ENCODE data around the gene SNX6.
"Not testable (repeated sequence)": the region's sequence is repeated elsewhere in the genome, so short reads cannot be mapped to it uniquely, and the experiment has no call there.

SNX6 gene

GRCh38 chr14:34562037-34562775 lies 67.7 kb downstream of the SNX6 start:
- not testable (repeated sequence) for DNase-seq

DNA sequence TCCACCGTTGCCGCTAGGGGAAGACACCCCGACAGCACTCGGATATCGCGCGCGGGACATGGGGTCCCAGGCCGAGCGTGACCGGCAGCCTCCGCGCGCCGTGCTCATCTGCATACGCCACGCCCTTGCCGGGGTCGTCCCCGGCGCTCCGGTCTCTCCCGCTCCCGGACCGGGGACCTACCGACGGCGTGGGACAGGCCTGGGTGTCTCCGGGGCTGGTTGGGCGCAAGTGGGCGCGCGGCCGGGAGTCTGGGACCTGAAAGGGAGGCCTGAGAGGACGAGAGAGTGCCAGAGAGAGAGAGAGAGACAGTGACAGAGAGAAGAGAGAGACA lies 73.5 kb downstream of the SNX6 start:
- not testable (repeated sequence) for DNase-seq

DNA sequence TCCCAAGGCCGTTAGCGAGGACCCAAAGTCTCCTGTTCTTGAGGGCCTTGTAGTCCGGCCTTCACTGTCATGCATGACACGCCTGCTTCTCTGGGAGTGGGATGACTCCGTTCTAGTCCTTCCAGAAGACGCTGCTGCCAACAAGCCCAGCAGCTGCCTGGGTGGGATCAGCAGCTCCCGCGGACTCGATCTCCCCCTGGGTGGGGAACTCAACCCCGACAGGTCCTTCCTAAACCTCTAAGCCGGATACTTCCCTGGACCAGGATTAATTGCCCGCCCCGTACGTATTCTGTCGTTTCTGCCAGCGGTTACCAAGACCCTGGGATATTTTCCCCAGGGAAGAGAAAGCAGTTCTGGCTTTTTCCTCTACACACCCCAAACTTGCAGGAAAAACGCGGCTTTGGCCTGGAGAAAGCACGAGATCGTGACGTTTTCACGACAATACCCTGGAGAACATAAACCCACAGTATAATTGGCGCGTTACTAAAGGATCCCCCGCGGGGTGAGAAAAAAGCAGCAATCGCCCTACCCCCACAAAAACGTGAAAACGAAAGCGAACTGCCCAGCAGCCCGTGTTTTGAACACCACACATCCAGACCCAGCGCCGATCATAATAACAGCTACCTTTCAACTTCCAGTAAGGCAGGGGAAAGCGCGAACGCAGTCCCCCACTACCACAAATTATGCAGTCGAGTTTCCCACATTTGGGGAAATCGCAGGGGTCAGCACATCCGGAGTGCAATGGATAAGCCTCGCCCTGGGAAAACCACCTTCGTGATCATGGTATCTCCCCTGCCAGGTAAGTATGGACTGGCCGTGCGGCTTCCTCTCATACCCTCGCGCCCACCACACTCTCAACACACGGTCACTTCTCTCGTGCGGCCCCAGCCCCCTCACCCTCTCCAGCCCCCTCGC lies 74.1 kb downstream of the SNX6 start:
- DNase-seq, result not testable (repeated sequence)

- peak in 1 of 5 donors; percentile 12 for DNase-seq
Measured at GRCh38 chr14:34554540-34555250, 75.3 kb downstream of the SNX6 start.

- DNase-seq, result not testable (repeated sequence)
Measured at GRCh38 chr14:34549276-34549966, 80.5 kb downstream of the SNX6 start.

GRCh38 chr14:34548472-34548981 lies 81.4 kb downstream of the SNX6 start:
- DNase-seq, result peak in 1 of 5 donors; percentile 23

DNA sequence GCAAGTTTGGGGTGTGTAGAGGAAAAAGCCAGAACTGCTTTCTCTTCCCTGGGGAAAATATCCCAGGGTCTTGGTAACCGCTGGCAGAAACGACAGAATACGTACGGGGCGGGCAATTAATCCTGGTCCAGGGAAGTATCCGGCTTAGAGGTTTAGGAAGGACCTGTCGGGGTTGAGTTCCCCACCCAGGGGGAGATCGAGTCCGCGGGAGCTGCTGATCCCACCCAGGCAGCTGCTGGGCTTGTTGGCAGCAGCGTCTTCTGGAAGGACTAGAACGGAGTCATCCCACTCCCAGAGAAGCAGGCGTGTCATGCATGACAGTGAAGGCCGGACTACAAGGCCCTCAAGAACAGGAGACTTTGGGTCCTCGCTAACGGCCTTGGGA lies 82.8 kb downstream of the SNX6 start:
- not testable (repeated sequence) for DNase-seq

DNA sequence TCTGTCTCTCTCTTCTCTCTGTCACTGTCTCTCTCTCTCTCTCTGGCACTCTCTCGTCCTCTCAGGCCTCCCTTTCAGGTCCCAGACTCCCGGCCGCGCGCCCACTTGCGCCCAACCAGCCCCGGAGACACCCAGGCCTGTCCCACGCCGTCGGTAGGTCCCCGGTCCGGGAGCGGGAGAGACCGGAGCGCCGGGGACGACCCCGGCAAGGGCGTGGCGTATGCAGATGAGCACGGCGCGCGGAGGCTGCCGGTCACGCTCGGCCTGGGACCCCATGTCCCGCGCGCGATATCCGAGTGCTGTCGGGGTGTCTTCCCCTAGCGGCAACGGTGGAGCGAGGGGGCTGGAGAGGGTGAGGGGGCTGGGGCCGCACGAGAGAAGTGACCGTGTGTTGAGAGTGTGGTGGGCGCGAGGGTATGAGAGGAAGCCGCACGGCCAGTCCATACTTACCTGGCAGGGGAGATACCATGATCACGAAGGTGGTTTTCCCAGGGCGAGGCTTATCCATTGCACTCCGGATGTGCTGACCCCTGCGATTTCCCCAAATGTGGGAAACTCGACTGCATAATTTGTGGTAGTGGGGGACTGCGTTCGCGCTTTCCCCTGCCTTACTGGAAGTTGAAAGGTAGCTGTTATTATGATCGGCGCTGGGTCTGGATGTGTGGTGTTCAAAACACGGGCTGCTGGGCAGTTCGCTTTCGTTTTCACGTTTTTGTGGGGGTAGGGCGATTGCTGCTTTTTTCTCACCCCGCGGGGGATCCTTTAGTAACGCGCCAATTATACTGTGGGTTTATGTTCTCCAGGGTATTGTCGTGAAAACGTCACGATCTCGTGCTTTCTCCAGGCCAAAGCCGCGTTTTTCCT lies 83.4 kb downstream of the SNX6 start:
- not testable (repeated sequence) for DNase-seq

GRCh38 chr14:34540181-34541059 lies 89.5 kb downstream of the SNX6 start:
- not testable (repeated sequence) for DNase-seq

DNA sequence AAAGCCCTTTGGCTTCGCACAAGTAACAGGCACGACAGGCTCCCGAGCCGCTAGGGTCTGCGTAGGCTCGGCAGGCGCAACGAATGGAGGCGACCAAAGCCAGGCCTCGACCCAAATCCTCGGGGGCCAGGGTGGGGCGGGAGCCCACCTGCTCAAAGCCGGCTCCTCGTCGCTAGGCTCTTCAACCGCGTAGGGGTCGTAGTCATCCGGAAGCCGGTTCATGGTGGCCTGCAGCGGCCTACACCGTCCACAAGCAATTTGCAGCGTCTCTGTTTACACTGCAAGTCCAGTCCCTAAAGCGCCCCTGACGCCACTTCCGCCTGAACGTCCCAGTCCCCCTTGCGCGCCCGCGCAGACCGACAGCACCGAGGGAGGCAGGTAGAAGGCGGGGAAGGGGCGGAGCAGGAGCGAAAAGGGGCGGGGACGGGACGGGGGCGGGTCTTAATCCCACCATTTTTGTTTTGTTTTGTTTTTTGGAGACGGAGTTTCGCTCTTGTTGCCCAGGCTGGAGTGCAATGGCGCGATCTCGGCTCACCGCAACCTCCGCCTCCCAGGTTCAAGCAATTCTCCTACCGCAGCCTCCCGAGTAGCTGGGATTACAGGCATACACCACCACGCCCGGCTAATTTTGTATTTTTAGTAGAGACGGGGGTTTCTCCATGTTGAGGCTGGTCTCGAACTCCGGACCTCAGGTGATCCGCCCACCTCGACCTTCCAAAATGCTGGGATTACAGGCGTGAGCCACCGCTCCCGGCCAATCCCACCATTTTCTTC lies 90.4 kb downstream of the SNX6 start, which contains the start of gene EAPP:
Gene EAPP (minus strand): TSS at position 295 of the 774 bp plus-strand sequence. CDS start 73 bp downstream, at position 222.
- DNase-seq, result peak; percentile 91 to 96 (median 94)

DNA sequence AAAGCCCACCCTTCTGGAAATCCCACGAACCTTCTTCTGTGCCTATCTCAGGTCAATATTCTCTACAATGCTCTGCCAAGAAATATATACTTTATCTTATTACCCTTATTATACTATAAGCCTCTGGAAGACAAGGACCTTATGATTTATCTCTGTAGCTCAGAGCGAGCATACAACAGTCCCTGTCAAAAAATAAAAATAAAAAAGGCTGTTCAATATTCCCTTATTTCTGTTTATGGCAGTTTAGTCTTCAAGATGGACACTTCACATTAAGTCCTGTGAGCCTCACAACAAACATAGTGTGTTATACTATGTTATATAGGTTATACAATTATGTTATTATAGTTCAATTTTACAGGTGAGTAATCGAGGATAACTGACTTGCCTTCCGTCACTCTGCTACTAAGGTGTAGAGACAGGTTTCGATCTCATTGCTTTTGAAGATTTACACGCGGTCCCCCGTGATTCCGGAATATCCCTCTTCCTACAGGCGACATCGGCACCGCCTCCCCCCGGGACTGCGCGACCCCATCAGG lies 91.0 kb downstream of the SNX6 start:
- no peak for DNase-seq

GRCh38 chr14:34538096-34538495 lies 91.9 kb downstream of the SNX6 start:
- not testable (repeated sequence) for DNase-seq

DNA sequence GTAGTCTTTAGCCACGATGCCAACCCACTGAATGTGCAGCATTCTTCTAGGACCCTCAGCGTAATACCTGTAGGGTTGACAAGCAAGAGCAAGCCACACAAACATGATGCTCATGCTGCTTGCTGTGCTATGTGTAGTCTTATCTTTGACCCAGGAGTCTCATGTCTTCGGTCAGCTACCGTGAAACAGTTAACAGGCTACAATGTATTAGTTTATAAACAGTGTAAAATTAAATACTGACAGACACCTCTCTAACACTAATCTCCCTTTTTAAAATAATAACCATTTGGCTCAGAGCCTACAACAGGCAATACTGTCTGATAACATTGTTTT lies 92.3 kb downstream of the SNX6 start:
- DNase-seq, result no peak

GRCh38 chr14:34536951-34537676 lies 92.8 kb downstream of the SNX6 start:
- no peak for DNase-seq

GRCh38 chr14:34527591-34527990 lies 102.4 kb downstream of the SNX6 start:
- DNase-seq, result no peak

GRCh38 chr14:34524216-34524615 lies 105.7 kb downstream of the SNX6 start:
- DNase-seq, result not testable (repeated sequence)

- DNase-seq, result no peak
Measured at GRCh38 chr14:34522496-34522895, 107.5 kb downstream of the SNX6 start.

GRCh38 chr14:34521071-34521470 lies 108.9 kb downstream of the SNX6 start:
- DNase-seq, result not testable (repeated sequence)
